Measurements from ENCODE around the gene ZNF398. TPM values are rescaled to one million over a fixed set of nuclear protein-coding genes. Genes with fewer than 3 reads are reported as not detected.

Gene ZNF398
- total and polyA plus RNA-seq, 10 of the 15 experiments (the other 5 are each of a cell fraction or from before 2014, with no cell fraction given) = 2.3 to 15.3 (median 10.0) TPM

DNA sequence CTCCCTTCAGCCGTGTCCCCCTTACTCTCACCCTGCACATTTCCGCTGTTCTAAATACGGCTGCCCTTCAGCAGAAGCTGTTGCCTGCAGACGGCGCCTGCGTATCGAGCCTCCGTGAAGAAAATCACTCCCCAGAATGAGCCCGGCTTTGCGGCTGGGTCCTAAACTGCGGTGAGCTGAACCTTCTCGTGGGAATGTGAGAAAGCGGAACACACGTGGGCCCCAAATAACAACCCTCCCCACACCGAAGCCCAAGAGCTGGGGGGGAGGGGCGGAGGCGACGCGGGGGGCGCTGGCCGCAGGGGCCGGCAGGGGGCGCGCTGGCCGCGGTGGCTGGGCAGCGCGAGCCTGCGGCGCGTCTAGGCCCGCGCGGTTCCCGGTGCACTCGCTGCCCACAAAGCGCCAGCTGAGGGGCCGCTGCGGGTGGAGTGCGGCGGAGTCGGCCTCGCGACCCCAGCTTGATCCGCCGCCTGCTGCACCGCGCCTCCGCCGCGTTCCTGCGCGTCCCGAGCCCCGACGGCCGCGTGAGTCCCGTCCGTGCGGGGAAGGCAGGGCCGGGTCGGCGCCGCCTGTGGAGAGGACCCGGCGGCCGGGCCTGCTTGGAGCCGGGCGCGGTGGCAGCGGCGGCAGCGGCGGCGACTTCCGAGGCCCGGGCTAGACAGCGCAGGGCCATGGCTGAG is at the start of gene ZNF398 (continued):
- TF ChIP-seq, protein P1, sequence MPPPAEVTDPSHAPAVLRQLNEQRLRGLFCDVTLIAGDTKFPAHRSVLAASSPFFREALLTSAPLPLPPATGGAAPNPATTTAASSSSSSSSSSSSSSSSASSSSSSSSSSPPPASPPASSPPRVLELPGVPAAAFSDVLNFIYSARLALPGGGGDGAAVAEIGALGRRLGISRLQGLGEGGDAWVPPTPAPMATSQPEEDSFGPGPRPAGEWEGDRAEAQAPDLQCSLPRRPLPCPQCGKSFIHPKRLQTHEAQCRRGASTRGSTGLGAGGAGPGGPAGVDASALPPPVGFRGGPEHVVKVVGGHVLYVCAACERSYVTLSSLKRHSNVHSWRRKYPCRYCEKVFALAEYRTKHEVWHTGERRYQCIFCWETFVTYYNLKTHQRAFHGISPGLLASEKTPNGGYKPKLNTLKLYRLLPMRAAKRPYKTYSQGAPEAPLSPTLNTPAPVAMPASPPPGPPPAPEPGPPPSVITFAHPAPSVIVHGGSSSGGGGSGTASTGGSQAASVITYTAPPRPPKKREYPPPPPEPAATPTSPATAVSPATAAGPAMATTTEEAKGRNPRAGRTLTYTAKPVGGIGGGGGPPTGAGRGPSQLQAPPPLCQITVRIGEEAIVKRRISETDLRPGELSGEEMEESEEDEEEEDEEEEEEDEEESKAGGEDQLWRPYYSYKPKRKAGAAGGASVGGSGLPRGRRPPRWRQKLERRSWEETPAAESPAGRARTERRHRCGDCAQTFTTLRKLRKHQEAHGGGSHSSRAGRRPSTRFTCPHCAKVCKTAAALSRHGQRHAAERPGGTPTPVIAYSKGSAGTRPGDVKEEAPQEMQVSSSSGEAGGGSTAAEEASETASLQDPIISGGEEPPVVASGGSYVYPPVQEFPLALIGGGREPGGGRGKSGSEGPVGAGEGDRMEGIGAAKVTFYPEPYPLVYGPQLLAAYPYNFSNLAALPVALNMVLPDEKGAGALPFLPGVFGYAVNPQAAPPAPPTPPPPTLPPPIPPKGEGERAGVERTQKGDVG (CRISPR knock-in tag; IDR thresholded peaks at IDR 0.05) = no peak
- TF ChIP-seq, protein P2, sequence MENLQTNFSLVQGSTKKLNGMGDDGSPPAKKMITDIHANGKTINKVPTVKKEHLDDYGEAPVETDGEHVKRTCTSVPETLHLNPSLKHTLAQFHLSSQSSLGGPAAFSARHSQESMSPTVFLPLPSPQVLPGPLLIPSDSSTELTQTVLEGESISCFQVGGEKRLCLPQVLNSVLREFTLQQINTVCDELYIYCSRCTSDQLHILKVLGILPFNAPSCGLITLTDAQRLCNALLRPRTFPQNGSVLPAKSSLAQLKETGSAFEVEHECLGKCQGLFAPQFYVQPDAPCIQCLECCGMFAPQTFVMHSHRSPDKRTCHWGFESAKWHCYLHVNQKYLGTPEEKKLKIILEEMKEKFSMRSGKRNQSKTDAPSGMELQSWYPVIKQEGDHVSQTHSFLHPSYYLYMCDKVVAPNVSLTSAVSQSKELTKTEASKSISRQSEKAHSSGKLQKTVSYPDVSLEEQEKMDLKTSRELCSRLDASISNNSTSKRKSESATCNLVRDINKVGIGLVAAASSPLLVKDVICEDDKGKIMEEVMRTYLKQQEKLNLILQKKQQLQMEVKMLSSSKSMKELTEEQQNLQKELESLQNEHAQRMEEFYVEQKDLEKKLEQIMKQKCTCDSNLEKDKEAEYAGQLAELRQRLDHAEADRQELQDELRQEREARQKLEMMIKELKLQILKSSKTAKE (IDR thresholded peaks at IDR 0.05; ENCODE audit: low read depth, poor library complexity, severe bottlenecking) = peak; percentile 49
- TF ChIP-seq, protein P3, sequence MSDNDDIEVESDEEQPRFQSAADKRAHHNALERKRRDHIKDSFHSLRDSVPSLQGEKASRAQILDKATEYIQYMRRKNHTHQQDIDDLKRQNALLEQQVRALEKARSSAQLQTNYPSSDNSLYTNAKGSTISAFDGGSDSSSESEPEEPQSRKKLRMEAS (IDR thresholded peaks at IDR 0.05; ENCODE audit: low read depth, low read length) = peak; percentile 39; the same call in 1 of the 2 replicates
- TF ChIP-seq ZNF217 (IDR thresholded peaks at IDR 0.05) (peak; percentile 79), CHD4 (IDR thresholded peaks at IDR 0.05) (no peak), RELA (IDR thresholded peaks at IDR 0.05; ENCODE audit: borderline replicate concordance, partially characterized antibody) (peak; percentile 16), SP1 (IDR thresholded peaks at IDR 0.05; ENCODE audit: low read depth, low read length) (peak; percentile 31), ESRRA (IDR thresholded peaks at IDR 0.05; ENCODE audit: low read length) (no peak), FOXM1 (IDR thresholded peaks at IDR 0.05; ENCODE audit: low read depth, low read length) (peak; percentile 56; the same call in 1 of the 2 replicates), ATF7 (IDR thresholded peaks at IDR 0.05; ENCODE audit: low read depth) (no peak), RBBP5 (conservative IDR thresholded peaks at IDR 0.05) (no peak; the same call in 1 of the 2 replicates), TCF3 (IDR thresholded peaks at IDR 0.05; ENCODE audit: borderline replicate concordance, insufficient read depth, low read depth, low read length) (0 out of 2 replicates have a peak, but pooled peaks have one; percentile 47), CEBPB (IDR thresholded peaks at IDR 0.05; ENCODE audit: borderline replicate concordance in 1 of 2, low read depth in 2 of 2, low read length in 2 of 2) (no peak), GATAD2B (conservative IDR thresholded peaks at IDR 0.05; ENCODE audit: low read depth) (peak; percentile 97), CBX5 (IDR thresholded peaks at IDR 0.05; ENCODE audit: low read depth) (0 out of 2 replicates have a peak, but pooled peaks have one; percentile 15), ZNF622 (IDR thresholded peaks at IDR 0.05) (no peak), RAD51 (IDR thresholded peaks at IDR 0.05) (0 out of 2 replicates have a peak, but pooled peaks have one; percentile 27), TAF1 (IDR thresholded peaks at IDR 0.05; ENCODE audit: borderline replicate concordance, low read depth, low read length) (no peak; the same call in 1 of the 2 replicates), EGR1 (IDR thresholded peaks at IDR 0.05; ENCODE audit: borderline replicate concordance in 1 of 2, low read depth in 2 of 2, low read length in 2 of 2) (peak in 1 of 2 experiments; percentile 78; a peak in 2 of 3 replicates)
- TF ChIP-seq, protein P4, sequence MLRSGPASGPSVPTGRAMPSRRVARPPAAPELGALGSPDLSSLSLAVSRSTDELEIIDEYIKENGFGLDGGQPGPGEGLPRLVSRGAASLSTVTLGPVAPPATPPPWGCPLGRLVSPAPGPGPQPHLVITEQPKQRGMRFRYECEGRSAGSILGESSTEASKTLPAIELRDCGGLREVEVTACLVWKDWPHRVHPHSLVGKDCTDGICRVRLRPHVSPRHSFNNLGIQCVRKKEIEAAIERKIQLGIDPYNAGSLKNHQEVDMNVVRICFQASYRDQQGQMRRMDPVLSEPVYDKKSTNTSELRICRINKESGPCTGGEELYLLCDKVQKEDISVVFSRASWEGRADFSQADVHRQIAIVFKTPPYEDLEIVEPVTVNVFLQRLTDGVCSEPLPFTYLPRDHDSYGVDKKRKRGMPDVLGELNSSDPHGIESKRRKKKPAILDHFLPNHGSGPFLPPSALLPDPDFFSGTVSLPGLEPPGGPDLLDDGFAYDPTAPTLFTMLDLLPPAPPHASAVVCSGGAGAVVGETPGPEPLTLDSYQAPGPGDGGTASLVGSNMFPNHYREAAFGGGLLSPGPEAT (IDR thresholded peaks at IDR 0.05; ENCODE audit: low read depth) = peak; percentile 76
